GM19395 (cell line): Measurements from ENCODE around the gene KANSL1.

Experiments
- ATAC-seq: cut with Tn5 transposase; IDR thresholded peaks from one replicate; pipeline ENCODE4 v1.9.1; 2021; ENCODE audit warnings: mild to moderate bottlenecking, moderate library complexity; ENCODE audit not compliant: unreplicated experiment

KANSL1 gene

DNA sequence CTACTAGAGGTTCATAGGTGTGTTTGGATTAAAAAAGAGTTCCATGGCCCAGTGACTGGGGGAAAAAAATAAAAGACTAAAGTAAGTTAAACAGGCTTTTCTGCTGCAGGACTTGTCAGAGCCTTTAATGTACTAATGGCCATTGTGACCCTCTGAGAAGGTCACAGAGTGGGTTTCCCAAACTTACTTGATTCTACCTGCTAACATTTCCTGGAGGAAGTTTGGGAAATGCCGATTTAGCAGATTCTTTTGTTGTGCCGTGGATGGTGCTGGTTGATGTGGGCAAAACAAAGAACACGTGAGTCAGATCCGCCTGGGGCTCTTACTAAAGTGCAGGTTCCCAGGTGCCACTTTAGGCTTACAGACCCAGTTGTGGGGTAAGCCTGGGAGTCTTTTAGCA is 207.8 kb downstream of the KANSL1 start:
- no peak for ATAC-seq

DNA sequence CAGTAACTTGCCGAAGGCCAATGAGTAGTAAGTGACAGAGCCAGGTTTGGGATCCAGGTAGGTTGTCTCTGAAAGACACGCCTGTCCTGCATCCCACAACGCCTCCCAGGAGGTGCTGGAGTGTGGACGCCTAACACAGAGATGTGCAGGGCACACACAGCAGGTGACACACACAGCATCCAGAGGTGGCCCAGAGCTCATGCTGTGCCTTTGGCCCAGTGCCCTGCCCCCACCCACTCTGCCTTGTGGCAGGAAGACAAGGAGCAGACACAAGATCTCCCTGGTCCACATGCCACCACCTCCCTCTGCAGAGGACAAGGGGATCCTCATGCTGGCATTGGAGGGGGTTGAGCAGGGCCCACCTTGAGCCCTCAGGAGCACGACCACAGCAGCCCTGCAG is 208.9 kb downstream of the KANSL1 start:
- ATAC-seq: no peak

DNA sequence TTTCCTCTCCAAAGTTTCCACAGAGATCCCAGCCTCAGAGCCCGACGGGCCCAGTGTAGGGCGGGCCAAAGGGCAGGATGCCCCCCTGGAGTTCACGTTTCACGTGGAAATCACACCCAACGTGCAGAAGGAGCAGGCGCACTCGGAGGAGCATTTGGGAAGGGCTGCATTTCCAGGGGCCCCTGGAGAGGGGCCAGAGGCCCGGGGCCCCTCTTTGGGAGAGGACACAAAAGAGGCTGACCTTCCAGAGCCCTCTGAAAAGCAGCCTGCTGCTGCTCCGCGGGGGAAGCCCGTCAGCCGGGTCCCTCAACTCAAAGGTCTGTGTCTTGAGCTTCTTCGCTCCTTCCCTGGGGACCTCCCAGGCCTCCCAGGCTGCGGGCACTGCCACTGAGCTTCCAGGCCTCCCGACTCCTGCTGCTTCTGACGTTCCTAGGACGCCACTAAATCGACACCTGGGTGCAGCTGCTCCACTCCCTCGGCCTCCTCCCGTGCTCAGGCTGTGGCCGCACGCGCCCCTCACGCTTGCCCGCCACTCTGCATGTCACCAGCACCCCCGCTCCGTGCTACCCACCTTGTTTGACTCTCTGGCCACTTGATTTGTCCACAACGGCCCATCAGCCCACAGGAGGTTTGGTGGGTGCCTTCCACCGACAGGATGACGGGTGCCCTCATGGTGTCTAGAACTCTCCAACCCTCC is 209.5 kb downstream of the KANSL1 start:
- ATAC-seq: no peak

DNA sequence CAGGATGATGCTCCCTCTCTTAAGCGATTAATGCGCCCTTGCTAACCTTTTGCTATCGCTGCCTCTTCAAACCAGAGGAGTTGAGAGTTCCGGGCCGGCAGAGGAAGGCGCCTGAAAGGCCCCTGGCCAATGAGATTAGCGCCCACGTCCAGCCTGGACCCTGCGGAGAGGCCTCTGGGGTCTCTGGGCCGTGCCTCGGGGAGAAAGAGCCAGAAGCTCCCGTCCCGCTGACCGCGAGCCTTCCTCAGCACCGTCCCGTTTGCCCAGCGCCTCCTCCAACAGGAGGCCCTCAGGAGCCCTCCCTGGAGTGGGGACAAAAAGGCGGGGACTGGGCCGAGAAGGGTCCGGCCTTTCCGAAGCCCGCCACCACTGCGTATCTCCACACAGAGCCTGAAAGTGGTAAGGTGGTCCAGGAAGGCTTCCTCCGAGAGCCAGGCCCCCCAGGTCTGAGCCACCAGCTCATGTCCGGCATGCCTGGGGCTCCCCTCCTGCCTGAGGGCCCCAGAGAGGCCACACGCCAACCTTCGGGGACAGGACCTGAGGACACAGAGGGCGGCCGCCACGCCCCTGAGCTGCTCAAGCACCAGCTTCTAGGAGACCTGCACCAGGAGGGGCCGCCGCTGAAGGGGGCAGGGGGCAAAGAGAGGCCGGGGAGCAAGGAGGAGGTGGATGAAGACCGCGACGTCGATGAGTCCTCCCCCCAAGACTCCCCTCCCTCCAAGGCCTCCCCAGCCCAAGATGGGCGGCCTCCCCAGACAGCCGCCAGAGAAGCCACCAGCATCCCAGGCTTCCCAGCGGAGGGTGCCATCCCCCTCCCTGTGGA is 210.2 kb downstream of the KANSL1 start:
- ATAC-seq: no peak

DNA sequence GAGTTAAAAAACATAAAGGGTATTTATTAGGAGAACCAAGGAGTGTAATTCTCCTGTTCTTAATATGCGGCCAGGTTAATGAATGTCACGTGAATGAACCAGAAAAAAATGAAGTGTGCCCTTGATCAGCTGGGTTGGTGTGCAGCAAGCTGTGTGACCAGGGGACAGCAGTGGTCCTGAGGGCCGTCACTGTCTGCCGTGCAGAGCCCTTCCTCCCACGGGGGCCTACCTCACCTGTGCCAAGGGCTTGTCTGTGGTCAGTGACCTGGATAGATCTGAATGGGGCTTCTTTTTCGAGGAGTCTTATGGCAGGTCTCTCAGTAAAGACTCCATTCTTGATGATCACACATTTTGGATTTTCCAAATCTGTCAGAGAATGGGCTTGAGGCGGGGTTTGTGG is 211.9 kb downstream of the KANSL1 start:
- ATAC-seq: no peak

DNA sequence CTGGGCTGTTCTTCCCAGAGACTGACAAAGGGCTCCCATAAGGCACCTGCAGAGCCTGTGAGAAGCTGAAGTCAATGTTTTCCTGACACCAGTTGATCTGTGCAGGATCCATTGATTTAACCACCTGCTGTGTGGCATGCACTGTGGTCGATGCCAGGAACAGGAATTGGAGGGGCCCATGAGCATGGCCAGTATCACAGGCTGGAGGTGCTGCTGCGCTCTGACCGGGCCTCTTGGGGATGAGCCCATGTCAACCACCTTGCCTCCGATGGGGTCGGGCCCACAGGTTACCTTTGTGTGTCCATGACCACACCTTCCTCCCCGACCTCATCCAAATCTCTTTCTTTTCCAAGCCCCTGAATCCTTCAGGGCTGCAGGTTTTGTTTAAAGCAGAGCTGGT is 212.4 kb downstream of the KANSL1 start:
- ATAC-seq: no peak
